Measurements from ENCODE around the gene KLHL24.
"Not testable (repeated sequence)": the region's sequence is repeated elsewhere in the genome, so short reads cannot be mapped to it uniquely, and the experiment has no call there.

The KLHL24 gene

GRCh38 chr3:183626877-183627594 is 8.4 kb upstream of the KLHL24 start:
- no peak for DNase-seq (ENCODE audit: extremely low read depth, low read depth)
- no peak for TF ChIP-seq CTCF (IDR thresholded peaks at IDR 0.05; ENCODE audit: low read depth, low read length)

GRCh38 chr3:183629546-183630301 is 5.7 kb upstream of the KLHL24 start:
- no peak for DNase-seq (ENCODE audit: extremely low read depth, low read depth)

GRCh38 chr3:183631715-183632114 is 3.7 kb upstream of the KLHL24 start:
- DNase-seq (ENCODE audit: extremely low read depth, low read depth) = no peak
- TF ChIP-seq CTCF (IDR thresholded peaks at IDR 0.05; ENCODE audit: low read depth, low read length) = no peak

More at GRCh38 chr3:183629546-183630301, 5.7 kb upstream of the KLHL24 start:
- TF ChIP-seq CTCF (IDR thresholded peaks at IDR 0.05; ENCODE audit: low read depth, low read length) = no peak

- not testable (repeated sequence) for DNase-seq (ENCODE audit: extremely low read depth, low read depth)
Measured at GRCh38 chr3:183632725-183633124, 2.7 kb upstream of the KLHL24 start.

GRCh38 chr3:183634707-183635106 is 716 bp upstream of the KLHL24 start:
- no peak for TF ChIP-seq CTCF (IDR thresholded peaks at IDR 0.05; ENCODE audit: low read depth, low read length)
- DNase-seq (ENCODE audit: extremely low read depth, low read depth) = no peak

GRCh38 chr3:183635107-183635430 is 354 bp upstream of the KLHL24 start:
- TF ChIP-seq CTCF (IDR thresholded peaks at IDR 0.05; ENCODE audit: low read depth, low read length) = no peak
- DNase-seq (ENCODE audit: extremely low read depth, low read depth) = no peak

- TF ChIP-seq CTCF (IDR thresholded peaks at IDR 0.05; ENCODE audit: low read depth, low read length) = no peak
- peak; percentile 84 for DNase-seq (ENCODE audit: extremely low read depth, low read depth)
Measured at GRCh38 chr3:183636221-183637105, 1.0 kb downstream of the KLHL24 start.

Measured in AG09319 (cell line).